SIG-M5 (cell line): Measurements from ENCODE around the gene PTPRO.

Experiments
- DNase-seq: peaks from one replicate; lab custom pipeline; 2025; lab: John Stamatoyannopoulos, UW

The PTPRO gene

DNA sequence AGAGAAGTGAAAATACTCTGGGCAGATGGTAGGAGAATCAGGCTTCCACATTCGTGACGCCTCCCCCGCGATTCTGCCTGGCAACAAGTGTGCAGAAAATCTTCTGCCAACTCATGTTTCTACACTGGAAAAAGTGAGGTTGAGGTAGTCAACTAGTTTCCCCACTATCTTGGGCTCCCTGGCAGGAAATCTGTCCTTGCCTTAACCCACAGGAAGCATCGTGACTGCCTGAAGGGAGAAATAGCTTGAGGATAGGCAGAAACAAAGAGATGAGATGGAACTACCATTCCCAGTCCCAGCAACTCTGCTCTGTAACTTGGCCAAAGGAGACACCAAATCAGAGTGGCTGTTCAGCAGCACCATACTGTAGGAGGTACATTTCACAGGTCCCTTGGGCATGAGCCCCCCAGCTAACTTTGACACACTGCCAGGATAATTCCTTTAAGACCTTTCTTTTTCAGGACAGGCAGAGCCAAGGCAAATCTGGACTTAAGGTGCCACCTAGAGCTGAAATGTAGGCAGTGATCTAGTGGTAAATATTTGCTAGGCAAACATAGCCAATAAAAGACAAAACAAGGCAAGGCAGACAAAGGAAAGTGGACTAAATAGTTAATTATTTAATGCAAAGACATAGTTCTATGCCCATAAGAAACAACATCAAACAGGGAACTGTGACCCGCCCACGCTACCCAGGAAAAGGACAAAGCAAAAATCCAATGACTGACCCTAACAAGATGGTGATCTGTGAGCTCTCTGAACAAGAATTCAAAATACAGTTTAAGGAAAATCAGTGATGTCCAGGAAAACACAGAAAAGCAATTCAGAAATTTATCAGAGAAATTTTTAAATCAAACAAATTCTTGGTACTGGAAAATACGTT, 205.1 kb downstream of the PTPRO start:
- no peak for DNase-seq

DNA sequence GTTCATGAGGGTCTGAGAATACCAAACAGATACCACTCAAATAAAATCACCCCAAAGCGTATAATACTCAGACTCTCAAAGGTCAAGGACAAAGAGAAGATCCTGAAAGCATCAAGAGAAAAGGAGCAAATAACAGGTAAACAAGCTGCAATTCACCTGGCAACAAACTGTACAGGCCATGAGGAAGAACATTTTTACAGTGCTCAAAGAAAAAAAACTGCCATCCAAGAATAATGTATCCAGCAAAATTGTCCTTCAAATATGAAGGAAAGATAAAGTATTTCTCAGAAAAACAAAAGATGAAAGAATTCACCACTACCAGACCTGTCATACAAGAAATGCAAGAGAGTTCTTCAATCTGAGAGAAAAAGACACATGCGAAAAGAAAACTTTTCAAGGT, 206.4 kb downstream of the PTPRO start:
- no peak for DNase-seq

DNA sequence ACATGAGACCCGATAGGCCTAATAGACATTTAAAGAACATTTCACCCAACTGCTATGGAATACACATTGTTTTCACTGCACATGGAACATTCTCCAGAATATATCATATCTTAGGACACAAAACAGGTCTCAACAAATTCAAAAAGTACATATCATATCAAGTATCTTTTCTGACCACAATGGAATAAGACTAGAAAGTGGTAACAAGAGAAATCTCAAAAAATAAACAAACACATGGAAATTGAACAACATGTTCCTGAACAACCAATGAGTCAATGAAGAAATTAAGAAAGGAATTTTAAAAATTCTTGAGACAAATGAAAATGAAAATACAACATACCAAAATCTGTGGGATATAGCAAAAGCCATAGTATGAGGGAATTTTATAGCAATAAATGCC, 208.1 kb downstream of the PTPRO start:
- DNase-seq = no peak

DNA sequence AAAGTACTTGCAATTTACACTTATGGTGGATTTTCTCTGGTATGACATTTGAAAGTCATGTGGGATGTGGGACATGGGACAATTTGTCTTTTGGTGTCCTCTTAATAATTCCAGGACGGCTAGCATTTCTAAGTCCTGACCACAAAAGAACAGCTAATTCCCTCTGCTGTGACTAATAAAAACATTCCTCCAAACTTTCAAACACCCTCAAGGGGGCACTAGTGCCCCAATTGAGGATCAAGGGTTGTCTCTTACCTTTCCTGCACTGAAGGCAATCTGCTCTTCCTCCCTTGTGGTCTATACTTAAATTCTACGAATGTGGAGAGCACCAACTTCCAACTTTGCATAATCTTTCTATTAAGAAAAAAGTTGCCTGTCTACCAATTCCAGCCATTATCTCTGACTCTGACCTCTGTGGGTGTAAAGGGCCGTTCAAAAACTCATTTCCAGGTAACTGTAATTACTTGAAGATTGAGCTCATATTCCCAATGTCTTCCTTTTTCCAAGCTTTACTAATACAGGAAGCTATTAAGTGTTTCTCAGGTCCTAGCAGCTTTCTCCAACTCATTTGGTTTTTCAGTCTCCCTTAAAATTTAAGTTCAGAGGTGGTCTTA, 210.2 kb downstream of the PTPRO start:
- no peak for DNase-seq

DNA sequence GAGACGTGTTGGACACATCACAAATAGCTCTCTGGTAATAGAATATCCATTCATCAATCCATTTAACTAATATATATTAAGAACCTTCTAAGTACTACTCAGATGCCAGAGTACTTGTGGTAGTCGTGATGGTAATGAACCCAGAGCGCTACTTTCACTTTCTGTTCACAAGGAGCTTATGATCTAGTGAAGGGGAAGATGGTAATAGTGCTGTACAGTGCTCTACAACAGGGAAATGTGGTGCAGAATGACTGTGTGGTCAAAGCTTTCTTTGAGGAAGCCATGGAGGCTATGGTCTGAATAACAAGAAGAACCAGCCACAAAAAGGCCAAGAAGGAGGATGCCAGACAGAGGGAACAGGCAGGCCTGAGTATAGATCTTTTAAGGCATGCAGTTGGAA, 212.0 kb downstream of the PTPRO start:
- no peak for DNase-seq

DNA sequence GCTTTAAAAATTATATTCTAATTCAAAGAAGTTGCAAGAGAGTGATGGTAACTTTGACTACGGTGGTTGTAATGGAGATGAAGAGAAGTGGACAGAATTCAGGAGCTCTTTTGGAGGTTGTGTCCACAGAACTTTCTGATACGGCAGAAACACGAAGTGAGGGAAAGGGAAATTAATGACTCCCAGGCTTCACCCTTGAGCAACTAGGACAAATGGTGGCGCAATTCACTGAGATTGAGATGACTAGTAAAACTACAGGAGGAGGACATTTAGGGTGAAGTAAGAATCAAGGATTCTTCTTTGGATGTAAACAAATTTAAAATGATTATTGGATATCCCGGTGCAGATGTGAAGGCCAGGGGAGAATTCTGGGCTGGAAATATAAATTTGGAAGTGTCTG, 212.6 kb downstream of the PTPRO start:
- no peak for DNase-seq

DNA sequence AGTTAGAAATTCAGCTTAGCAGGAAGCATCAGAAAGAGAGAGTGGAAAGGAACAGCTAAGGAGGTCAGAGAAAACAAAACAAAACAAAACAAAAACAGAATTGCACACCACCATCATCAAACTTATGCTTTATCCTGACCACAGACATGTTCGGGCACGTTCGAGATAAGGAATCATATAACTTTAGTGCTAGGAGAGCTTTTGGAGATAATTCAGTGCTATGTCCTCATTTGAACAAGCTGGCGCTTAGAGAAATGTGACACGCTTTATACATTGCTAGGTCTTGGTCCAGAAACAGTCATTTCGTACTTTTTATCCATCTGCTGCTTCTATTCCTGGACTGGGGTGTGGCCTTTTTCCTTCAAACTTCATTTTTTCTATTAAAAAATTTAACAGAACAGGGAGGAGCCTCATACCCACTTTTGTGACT, 213.1 kb downstream of the PTPRO start:
- no peak for DNase-seq

DNA sequence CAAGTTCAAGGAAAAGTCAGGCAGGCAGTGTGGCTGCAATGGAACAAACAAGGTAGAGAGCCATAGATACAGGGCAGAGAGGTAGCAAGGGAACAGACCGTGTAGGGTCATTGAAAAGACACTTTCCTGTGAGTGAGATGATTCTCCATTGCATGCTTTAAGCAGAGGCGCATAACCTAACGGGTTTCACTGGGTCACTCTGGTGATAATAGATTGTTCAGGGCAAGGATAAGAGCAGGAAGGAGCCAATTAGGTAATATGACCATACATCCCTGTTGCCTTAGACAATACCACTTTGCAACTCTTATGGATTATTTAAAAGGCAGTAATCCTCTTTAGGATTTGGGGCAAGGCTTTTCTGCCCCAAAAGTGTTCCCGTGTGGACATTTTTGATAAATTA, 214.1 kb downstream of the PTPRO start:
- no peak for DNase-seq

DNA sequence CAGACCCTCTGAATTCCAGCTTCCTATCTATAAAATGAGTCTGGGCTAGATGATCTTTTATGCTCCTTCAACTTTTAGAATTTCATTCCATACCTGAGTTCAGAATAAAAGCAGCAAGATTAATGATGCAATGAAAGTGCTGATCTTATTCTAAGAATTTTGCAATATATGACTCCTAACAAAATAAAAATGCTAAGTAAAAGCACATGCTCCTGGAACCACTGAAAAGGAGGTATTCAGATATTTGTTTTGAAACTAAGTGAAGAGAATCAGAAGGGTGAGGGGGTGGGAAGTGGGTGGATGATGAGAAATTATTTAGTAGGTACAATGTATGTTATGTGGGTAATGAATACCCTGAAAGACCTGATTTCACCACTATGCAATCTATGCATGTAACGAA, 216.6 kb downstream of the PTPRO start:
- DNase-seq = no peak

DNA sequence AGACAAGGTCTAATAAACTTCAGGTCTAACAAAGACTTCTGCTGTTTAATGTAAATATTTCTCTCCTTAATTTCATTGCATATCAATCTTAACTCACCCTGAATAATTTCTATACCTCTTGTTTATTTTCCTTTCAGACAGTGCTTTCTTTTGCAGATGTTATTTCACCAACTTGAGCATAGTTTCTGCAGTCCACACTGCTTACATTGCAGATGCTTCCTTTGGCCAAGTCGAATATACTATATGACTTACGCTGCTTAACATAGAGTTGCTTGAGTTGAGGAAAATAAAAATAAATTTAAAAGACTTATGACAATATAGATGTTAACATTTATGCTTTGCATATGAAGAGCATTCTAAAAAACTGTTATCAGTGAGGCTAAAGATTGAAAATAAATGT, 217.7 kb downstream of the PTPRO start:
- DNase-seq = no peak

DNA sequence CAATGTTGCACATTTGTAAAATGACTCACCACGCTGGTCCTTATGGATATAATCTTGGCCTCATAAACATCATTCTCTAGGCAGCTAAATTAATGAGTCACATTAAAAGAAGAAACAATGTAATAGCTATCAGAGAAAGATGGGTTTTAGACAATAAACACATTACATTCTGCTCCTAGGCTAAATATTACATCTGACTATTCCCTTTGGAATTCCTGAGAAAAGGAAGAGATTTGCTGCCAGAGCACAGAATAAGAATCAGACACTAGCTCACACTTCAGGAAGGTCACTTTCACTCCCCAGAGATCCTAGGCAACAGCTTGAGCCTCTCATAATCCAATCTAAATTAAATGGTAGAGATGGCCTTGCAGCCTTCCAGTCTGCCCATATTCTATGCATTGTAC, 218.2 kb downstream of the PTPRO start:
- no peak for DNase-seq

DNA sequence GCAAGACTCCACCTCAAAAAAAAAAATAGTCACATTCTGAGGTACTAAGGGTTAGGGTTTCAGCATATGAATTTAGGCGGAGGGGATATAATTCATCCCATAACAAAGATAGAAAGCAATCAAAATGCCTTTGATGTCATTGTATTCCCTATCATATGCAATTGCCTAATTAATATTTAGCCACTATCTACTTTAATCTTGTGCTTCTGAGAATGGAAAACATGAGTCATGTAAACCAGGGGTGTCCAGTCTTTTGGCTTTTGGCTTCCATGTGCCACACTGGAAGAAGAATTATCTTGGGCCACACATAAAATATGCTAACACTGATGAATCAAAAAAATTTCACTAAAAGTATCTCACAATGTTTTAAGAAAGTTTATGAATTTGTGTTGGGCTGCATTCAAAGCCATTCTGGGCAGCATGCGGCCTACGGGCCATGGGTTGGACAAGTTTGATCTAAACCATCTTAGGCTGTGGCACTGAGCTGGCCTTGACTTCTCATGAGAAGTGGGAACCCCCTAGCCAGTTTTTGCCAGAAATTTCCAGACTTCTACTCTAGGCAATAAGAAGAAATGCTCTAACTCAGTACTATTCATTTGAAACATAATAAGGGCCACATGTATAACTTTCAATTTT, 219.8 kb downstream of the PTPRO start:
- no peak for DNase-seq

DNA sequence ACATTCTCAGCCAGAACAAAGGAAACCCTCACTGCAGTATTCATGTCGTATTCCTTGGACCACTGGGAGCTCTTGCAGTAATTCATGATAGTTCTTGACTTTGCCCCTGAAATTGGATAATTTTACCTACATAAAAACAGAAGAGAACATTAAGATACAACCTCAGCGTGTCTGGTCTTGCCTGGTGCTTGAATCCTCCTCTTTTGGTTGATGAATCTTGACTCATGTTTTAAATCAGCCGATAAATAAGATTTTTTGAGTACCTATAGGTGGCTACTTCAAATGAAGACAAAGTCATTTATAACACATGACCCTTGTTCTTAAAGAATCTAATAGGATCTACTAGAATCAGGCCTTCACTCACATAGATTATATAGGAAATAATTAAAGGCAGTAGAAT, 221.0 kb downstream of the PTPRO start:
- no peak for DNase-seq

DNA sequence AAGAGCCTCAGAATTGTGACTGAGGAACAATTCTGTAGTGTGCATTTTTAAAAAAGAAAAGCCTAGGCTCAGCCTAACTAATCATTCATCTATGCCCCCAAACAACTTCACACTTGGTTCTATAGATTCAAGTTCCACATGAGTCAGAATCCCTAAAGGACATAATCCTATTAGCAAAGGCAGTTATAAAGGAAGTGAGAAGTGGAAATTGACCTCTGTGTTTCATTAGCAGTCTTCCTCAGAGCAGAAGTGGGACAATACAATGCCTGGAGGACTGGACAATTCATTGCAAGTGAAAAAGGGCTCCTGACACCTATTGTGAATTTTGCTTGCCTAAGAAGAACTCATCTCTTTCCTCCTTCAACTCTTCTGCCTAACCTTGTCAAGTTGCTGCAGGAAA, 222.3 kb downstream of the PTPRO start:
- no peak for DNase-seq

DNA sequence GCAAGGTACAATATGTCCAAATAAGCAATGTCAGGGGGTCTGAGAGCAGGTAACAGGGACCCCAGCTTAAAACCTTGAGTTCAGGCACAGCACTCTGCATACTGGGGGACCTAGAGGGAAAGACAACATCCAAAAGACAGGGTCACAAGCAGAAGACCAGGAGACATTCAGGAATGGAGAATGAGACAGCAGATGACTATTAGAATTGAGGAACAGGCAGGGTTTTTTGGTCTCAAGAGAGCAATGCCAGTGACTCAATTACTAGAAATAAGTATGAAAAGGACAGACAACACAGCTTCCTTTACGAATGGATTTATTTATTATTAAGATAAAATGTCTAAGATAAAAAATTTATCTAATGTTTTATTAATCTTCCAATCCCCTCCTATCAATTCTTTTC, 223.0 kb downstream of the PTPRO start:
- no peak for DNase-seq

DNA sequence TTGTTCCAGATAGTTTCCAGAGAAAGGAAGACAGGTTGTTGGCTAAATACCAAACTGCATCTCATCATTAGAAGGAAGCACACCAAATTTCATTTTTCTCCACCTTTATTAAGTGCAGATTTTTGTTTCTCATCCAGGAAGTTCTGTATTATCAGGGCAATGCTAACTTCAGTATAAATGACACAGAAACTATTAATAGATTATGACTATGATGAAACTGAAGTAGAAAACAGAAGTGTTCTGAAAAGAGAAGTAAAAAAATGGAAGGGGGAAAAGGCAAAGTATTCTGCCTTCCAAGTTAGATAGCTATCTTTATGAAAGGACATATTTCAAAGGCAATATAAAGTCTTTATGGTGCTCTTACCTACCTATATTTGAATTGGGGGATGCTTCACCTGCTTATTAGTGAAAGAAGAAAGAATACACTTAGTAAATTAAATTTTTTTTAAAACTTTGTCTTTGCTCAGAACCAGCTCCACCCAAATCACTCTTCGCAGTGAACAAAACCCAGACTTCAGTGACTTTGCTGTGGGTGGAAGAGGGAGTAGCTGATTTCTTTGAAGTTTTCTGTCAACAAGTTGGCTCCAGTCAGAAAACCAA, 223.9 kb downstream of the PTPRO start:
- peak; percentile 42 for DNase-seq

DNA sequence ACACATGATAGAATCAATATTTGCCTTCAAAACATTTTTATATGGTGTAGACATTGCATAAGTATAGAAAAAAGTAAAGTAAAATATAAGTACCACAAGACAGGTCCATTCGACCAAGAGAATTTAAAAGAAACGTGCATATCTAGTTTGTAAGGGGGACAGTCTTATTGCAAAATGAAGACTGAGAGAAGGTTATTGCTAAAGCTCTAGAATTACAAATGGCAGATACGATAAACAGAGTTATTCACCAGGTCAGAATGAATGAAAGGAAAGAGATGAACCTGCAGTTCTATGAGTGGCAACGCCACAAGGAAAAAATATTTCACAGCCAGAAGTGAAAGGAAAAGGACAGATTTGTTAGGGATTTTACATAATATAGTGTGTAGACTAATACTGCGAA, 224.8 kb downstream of the PTPRO start:
- DNase-seq = no peak

DNA sequence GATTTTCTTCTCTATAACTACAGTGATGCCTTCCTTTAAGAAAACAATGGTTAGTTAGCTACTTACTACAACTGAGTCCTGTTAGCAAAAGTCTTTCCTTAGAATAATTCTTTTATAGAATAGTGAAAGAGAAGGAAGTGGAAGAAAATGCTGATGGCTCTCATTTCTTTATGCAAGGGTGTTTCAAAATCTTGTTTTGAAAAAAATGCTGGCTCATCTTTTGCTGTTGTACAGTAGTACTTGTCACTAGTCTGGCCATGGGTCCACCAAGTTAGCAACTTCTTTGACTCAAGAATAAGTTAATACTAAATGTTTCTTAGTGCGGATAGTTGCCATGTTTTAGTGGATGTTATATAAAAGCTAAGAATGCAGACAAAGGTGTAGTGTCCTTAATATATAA, 225.4 kb downstream of the PTPRO start:
- DNase-seq = no peak

DNA sequence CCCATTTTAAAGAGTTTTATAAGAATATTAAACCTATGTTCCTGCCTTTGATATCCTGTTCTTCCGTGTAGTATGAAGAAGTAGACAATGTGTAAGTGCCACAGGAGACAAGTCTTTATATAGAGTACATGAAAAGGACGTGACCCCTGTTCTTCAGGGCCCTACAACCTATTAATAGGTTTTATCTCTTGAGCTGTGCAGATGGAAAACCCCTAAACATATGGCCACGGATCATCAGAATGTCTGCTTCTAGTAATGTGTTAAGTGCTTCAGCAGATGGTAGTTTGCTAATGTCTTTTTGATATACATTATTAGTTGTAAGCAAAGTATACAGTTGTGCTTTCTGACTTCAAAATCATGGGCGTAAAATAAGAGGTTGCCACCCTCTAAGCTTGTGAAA, 228.5 kb downstream of the PTPRO start:
- DNase-seq = no peak

DNA sequence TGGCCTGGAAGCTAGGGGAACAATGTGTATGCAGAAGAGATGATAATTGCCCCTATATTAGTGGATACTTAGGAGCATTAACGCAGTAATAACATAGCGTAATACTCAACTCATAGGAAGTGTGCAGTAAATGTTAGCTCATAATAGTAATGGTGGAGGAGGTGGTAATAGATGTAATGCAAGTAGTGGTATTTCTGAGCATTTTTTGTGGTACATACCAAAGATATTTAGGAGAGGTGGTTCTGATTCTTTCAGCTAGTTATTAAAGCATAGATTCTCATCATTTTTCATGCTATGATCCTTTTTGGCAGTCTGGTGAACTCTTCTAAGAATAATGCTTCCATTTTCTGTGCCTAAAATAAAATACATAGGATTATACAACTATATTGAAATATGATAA, 233.1 kb downstream of the PTPRO start:
- DNase-seq = no peak

DNA sequence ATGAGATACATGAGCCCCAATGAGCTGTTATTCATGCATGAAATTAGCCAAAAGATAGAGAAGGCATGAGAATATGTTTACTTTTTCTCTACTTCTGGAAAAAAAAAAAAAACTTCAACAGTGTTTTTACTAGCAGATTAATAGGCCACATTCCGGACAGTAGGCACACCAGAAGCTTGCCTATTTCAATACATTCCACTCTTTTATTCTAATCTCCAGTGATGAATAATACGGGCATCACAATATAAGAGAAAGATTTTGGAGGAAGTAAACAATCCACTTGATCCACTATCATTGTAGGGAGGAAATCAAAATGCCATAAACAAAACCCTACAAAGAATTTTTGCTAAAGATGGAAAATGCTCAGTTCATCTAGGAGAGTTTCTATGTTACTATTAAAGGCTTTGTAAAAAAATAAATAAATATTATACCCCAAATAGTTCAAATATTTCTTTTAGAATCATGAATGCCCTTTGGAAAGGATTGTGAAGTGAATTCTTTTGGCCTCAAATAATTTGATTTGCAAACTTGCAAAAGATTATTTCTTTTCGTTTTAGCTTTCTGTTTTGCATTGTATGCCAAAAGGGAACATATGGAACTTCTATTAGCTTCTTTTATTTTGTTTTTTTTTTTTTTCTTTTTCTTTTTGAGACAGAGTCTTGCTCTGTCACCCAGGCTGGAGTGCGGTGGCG, 234.2 kb downstream of the PTPRO start:
- no peak for DNase-seq

DNA sequence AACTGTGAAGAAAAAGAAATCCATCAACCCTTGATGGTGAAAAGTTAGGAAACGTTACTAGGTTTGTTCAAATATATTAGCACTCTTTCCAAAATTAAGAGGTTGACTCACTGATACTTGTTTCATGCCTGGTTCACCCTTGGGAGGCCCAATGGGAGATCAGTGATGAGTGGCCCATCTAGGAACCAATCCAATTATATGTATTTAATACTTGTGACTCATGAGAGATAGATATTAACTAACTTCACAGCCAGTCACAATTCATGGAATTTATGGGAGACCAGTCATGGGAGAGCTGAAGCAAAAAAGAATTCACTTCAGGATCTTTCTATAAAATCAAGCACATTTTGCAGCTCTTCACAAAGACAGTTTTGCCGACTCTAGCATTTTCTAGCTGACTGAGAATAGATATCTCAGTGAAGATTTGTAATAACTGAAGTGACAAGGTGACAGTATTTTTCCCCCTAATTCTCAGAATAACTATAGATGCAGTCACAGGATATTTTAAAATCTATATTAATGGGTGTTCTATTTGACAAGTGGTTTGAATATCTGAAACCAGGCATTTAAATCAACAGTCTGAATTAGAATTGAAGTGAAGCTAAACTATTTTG, 236.7 kb downstream of the PTPRO start:
- no peak for DNase-seq
